GM12891 (cell line): Measurements from ENCODE around the gene ACVR2A.

Experiments
- DNase-seq: peaks from one replicate; pipeline ENCODE4 v3.0.0; 2011; ENCODE audit warnings: low spot score; ENCODE audit not compliant: insufficient read length
- FAIRE-seq: peaks from 2 replicates; lab custom pipeline; 2011; peaks lifted over from hg19 to GRCh38; lab: Jason Lieb, UNC
- PAX5 ChIP-seq: IDR thresholded peaks from 2 replicates; pipeline ENCODE4 v1.6.1; 2011; ENCODE audit warnings: low read length, moderate library complexity, mild to moderate bottlenecking; ENCODE audit not compliant: insufficient read depth, severe bottlenecking
- POLR2A ChIP-seq: IDR thresholded peaks from 2 replicates; pipeline ENCODE4 v1.6.1; 2011; ENCODE audit warnings: low read depth, low read length, control low read depth
- POLR2AphosphoS5 ChIP-seq: IDR thresholded peaks from 2 replicates; pipeline ENCODE4 v1.6.1; 2011; ENCODE audit warnings: low read depth, low read length, control low read depth
- POU2F2 ChIP-seq: IDR thresholded peaks from 2 replicates; pipeline ENCODE4 v1.6.1; 2011; ENCODE audit warnings: low read depth, mild to moderate bottlenecking, control low read depth, low read length, moderate library complexity
- SPI1 ChIP-seq: IDR thresholded peaks from 2 replicates; pipeline ENCODE4 v1.6.1; 2011; ENCODE audit warnings: low read depth, low read length, control low read depth
- TAF1 ChIP-seq: IDR thresholded peaks from 2 replicates; pipeline ENCODE4 v1.6.1; 2011; ENCODE audit warnings: low read depth, low read length, control low read depth

Gene ACVR2A

DNA sequence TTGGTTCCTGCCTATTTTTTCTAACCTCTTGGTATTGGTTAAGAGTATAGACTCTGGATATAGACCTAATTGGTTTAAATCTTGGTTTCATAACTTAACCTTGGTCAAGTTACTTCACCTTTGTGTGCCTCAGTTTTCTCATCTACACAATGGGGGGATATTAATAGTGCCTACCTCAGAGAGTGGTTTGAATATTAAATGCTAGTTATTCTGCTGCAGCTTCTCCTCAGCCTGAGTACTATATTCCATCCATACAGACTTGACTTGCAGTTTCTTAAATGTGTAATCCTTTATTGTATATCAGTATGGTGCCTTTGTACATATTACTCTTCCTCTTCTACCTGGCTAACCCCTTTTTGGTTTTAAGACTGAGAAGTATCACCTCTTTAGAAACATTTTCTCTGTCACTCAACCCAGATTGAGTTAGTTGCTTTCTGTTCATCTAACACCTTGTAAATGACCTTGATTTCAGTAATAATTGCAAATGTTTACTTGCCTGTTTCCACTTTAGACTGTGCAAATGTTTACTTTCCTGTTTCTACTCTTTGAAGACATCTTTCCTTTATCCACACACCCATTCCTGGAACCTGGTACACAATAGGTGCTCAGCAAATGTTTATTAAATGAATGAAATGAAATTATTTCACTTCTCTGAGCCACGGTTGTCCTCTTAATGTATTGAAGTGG lies 6.6 kb downstream of the ACVR2A start:
- TF ChIP-seq POLR2A (no peak), TAF1 (no peak), POLR2AphosphoS5 (no peak), SPI1 (no peak), PAX5 (no peak), POU2F2 (no peak)
- FAIRE-seq, result no peak
- DNase-seq, result no peak

DNA sequence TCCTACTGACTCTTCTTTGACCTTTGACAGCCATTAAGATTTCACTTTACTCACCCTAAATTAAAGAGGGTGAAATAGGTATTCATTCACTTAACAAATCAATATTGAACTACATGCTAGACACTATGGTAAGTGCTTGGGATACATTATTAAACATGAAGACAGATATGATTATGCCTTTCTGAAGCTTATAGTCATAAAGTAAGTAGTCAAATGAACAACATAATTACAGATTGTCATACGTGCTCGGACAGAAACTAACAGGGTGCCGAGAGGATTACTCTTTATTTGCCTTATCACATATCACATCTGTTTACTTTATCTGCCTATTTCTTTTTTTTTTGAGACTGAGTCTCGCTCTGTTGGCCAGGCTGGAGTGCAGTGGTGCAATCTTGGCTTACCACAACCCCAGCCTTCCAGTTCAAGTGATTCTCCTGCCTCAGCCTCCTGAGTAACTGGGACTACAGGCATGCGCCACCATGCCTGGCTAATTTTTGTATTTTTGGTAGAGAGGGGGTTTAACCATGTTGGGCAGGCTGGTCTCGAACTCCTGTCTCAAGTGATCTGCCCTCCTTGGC lies 9.8 kb downstream of the ACVR2A start:
- no peak for FAIRE-seq
- TF ChIP-seq POU2F2 (no peak), POLR2AphosphoS5 (no peak), TAF1 (no peak), SPI1 (no peak)
- DNase-seq, result no peak

DNA sequence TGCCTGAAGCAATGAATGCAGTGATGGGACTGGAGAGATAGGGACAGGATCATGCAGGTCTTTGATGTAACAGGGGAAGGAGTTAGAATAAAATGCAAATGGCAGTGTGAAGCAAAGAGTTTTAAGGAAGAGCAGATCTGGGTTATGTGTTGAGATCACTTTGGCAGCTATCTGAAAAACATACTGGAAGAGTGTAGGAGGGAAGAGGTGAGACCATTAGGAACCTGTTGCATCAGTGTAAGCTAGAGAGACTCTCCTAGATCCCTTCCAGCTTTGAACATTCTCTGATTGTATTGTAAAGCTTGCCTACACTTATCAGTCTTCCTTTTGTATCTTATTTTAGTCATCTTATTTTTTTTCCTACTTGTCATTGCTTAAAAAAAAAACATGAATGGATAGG lies 10.5 kb downstream of the ACVR2A start:
- FAIRE-seq (no peak), DNase-seq (no peak)
- no peak for TF ChIP-seq SPI1
- no peak for TF ChIP-seq TAF1
- TF ChIP-seq PAX5, result no peak
- TF ChIP-seq POLR2A, result no peak
- TF ChIP-seq POLR2AphosphoS5, result no peak
- TF ChIP-seq POU2F2, result no peak

DNA sequence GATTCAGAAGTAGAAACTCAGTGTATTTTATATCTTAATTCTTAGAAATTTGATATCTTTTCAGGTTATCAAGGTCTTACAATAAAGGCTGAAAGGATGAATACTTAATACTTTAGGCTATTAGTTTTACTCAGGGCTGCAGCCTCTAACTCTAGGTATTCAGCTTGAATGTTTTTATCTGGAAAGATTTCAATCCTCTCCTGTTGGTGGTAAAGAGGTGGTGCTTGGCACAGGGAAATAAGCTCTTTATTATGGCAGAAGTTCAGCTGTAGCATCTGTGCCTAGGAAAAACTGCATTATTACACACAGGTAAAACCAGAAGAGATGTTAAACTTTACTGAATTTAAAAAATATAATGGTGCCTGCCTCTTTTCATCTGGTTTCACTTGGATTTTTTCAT lies 11.1 kb downstream of the ACVR2A start:
- DNase-seq (no peak), FAIRE-seq (no peak)
- TF ChIP-seq PAX5, result no peak

DNA sequence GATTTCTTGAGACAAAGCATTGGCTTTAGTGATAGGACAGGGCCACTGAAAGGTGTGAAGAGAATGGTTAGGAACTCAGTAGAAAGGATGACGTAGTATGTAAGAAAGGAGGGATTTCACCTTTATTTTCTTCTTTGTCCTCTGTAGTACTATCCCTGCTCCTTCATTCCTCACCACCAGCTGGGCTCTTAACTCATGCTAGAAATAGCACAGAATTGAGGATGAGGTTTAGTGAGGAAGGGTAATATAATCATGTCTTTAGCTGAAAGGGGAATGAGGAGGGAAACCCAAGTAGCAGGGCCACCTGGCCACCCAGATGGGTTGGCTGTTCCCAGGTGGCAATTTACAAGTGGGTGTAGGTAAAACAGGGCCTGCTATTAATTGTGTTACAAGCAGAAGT lies 15.2 kb downstream of the ACVR2A start:
- no peak for DNase-seq
- TF ChIP-seq PAX5 (no peak), POLR2AphosphoS5 (no peak), POLR2A (no peak), TAF1 (no peak), SPI1 (no peak), POU2F2 (no peak)
- FAIRE-seq, result no peak

DNA sequence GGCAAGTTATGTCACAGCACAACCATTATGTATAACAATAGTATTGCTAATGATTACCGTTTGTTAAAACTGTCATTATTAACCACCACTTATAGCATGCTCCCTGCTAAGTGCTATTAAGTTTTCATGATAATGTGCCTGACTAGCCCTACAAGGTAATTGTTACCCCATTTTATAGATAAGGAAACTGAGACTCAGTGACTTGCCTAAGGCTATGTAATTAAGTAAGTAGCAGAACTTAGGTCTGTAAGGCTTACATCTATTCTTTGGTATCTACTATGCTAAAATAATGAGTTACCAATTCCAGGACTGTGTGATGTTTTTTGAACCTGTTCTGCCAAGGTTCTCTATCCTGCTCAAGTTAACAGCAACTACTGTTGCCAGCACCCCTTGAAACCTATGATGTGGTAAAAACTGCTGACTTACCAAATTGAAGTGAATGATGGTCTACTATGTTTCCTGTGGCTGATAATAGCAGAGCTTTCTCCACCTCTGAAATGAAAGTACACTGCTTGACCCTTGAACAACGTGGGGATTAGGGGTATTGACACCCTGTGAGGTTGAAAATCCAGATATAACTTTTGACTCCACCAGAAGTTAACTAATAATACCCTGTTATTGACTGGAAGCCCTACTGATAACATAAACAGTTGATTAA lies 18.2 kb downstream of the ACVR2A start:
- FAIRE-seq (no peak), DNase-seq (no peak)
- no peak for TF ChIP-seq POU2F2

DNA sequence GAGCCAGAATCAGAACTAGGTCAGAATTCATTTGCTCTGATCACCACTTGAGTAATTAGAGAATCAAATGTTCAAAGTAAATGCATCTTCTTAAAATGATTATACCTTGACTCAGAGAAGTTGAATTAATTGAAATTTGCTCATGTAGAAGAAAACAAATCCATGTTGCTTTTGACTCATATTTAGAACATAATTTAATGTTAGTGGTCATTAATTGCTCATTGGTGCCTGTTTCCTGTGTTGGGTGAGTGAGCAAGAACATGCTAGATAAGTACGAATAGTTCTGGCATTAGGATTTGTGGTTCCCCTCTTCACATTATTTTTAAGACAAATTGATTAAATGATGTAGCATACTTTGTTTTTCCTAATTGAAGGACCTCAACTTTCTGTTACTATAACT lies 19.0 kb downstream of the ACVR2A start:
- TF ChIP-seq SPI1 (no peak), TAF1 (no peak), POLR2AphosphoS5 (no peak), POU2F2 (no peak), POLR2A (no peak), PAX5 (no peak)
- FAIRE-seq (no peak), DNase-seq (no peak)

DNA sequence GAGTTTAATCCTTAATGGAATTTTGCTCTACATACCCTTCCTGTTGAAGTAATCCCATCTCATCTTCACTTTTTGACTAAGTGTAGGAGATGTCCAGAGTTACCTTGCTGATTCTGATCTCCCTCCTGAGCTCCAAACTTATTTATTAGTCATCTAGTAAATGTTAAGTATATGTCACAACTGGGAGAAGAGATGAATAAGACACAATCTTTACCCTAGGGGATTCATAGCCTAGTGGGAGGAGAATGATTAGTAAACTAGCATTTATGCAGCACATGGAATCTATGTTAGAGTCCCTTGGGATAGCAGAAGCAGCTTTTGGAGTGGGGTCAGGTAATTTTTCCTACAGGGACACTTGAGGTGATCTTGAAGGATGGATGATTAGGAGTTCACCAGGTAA lies 20.7 kb downstream of the ACVR2A start:
- TF ChIP-seq POLR2AphosphoS5 (no peak), POU2F2 (no peak), TAF1 (no peak), POLR2A (no peak), SPI1 (no peak), PAX5 (no peak)
- FAIRE-seq (no peak), DNase-seq (no peak)

DNA sequence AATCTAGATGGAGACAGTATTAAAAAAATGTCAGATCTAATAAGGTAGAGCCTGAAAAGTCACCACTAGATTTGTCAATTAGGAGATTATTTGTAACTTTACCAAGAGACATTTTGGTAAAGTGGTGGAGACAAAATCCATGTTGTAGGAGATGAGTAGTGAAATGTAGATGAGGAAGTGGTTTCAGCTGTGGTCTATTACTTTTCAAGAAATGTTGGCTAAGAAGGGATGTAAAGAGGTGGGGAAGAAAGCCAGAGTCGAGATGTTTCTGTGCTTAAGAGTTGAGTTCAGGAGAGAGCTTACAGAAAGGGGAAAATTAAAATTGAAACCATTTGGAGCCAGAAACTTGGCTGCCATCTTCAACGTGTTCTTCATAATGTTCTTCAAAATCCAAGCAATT lies 22.2 kb downstream of the ACVR2A start:
- no peak for FAIRE-seq
- TF ChIP-seq SPI1 (peak; percentile 25; the same call in 1 of the 2 replicates), TAF1 (no peak)

DNA sequence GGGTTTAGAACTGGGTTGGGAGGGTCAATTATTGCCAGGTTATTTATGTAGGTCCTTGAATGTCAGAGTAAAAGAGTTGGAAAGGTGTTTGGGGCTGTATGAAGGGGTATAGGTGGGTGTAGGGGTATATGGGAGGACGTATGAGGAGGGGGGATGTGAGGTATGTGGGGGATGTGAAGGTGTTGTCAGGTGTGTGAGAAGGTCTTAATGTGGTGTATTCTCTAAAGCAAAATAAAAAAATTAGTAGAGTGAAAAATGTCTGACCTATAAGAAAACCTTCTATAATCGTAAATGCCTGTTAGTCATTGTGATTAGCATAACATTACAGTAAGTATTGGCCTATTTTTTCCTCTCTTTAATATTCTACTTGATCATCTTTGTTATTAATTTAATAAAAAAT lies 25.1 kb downstream of the ACVR2A start:
- DNase-seq, result no peak
- TF ChIP-seq POU2F2 (no peak), PAX5 (no peak), TAF1 (no peak), POLR2AphosphoS5 (no peak), POLR2A (no peak), SPI1 (no peak)
- FAIRE-seq, result no peak

More for the DNA sequence above, 22.2 kb downstream of the ACVR2A start:
- no peak for DNase-seq

DNA sequence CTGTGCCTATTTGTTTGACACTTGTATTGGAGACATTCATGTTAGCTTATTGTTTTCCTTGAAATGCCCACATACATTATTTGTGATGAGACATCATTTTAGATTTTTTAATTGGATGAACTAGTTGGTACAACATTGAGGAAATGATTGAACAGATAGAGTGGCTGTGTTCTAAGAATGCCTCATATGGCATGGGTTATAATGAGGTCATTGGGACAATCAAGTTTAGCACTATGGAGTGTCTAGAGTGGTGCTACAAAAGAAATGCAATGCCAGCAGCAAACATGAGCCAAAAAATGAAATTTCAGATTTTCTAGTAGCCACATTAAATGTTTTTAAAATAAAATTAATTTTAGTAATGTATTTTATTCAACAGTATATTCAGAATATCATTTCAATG lies 28.1 kb downstream of the ACVR2A start:
- TF ChIP-seq PAX5 (no peak), SPI1 (no peak), POLR2AphosphoS5 (no peak), POLR2A (no peak), TAF1 (no peak), POU2F2 (no peak)
- FAIRE-seq (no peak), DNase-seq (no peak)
